Activated T-helper 1 cell treated with anti-CD3 and anti-CD28 coated beads, Interleukin-2, amount 50 U/mL, for 16 hours (primary cell): ENCODE measurements around the gene RSPH1.
"Not testable (repeated sequence)": the region's sequence is repeated elsewhere in the genome, so short reads cannot be mapped to it uniquely, and the experiment has no call there.

Experiments
- DNase-seq, 2 donors: peaks; one replicate each; pipeline ENCODE4 v3.0.0-alpha.2; 2020; ENCODE audit warnings: low read depth in 1 of 2, low spot score in 1 of 2

RSPH1 gene

DNA sequence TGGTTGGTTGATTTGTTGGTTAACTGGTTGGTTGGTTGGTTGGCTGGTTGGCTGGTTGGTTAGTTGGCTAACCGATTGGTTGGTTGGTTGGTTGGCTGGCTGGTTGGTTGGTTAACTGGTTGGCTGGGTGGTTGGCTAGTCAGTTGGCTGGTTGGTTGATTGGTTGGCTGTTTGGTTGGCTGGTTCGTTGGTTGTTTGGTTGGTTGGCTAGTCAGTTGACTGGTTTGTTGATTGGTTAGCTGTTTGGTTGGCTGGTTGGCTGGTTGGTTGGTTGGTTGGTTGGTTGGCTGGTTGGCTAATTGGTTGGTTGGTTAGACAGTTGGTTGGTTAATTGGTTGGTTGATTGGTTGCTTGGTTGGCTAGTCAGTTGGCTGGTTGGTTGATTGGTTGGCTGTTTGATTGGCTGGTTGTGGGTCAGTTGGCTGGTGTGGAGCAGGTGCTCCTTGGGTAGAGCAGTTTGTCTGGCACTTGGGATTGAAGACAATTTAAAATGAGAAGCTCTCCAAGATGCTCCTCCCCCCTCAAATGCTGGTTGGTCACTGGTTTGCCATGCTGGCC is 6.9 kb downstream of the RSPH1 start:
- DNase-seq, result no peak

DNA sequence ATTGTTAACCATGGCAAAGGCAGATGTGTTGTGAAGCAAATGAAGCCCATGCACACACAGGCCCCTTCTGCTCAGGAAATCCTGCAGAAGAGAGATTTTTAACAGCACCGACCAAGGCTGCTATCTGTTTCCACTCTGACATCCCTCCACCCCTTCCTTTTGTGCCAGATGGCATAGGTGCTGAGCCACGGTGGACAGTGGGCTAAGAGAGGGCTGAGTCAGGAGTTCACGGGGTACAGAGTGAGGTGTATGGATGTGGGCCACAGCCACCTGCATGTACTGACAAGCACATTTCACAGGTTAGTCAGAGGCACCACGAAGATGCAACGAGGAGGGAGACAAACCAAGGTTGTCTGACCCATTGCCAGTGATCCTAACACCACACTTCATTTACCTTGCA is 9.5 kb downstream of the RSPH1 start:
- DNase-seq, result no peak

DNA sequence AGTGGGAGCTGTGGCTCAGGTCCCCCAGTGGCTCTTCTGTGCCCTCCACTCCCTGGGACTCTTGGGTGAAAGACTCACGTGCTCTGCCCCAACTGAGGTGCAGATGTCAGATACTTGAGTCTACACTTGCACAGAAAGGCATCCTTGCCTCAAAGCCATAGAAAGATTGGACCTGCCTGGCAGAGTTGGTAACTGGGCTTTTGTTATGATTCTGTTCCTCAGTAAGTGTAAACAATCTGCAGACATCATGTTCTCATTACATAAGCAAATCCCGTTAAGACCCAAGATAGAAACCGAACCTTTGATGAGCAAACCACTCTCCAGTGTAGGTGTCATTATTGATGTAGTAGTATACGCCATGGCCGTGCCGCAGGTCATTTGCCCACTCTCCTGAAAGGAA is 10.0 kb downstream of the RSPH1 start:
- no peak for DNase-seq

DNA sequence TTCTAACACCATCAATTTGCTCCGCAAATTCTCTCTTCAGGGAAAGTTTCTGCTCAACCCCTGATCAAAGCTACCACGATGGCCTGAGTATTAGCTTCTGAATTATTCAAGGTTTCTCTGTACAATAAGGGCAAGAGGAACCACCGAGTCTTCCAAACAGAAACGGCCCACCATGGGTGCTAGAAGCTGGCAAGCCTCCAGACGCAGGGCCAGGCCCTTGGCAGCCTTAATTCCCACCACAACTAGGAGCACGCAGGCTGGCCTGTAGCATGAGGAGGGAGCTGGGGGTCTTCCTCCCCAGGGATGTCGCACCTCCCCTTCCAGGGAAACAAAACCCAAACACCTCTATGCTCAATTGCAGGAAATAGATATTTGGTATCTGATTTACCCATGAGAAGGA is 11.1 kb downstream of the RSPH1 start:
- DNase-seq, result no peak

DNA sequence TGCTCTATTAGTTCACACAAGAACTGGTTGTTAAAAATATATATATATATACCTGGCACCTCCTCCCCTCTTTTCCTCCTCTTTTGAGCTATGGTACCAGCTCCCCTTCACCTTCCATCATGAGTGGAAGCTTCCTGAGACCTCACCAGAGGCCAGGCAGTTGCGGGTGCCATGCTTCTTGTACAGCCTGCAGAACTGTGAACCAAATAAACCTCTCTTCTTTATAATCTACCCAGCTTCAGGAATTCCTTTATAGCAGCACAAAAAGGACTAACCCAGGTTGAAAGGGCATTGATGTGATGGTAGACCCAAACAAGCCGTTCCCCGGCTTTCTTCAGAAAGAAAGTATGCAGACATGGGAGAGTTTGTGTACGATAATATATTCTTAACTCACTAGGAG is 14.9 kb downstream of the RSPH1 start:
- DNase-seq, result no peak

DNA sequence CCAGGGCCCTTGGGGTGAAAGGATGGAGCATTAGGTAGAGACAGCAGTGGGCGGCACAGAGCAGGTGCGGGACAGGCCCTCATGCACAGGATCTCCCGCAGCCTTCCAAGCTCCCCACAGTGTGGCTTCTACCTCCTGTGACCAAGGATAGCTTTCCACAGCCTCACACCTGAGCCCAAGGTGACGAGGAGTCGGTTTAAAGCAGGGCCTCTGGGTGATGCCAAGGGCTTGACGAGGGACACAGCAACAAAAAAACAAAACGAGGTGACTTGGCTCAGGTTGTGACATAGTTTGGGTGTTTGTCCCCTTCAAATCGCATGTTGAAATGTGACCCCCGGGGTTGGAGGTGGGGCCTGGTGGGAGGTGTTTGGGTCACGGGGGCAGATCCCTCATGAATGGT is 15.3 kb downstream of the RSPH1 start:
- no peak for DNase-seq

DNA sequence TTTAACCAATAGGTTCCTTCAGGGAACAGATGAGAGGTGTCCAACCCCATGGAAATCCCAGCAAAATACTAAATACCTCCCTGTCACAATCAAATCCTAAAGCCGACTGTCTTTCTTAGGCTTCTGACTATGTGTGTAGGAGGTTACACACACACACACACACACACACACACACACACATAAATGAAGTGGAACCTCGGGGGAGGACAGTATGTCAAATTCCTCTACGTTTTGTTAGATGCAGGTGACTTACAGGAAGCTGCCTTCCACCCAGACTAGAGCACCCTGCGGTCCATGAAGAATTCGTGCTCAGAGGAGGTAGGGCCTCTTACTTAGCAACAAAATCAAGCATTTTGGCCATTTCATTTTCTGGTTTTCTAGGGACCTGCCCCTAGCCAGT is 16.4 kb downstream of the RSPH1 start:
- no peak for DNase-seq

DNA sequence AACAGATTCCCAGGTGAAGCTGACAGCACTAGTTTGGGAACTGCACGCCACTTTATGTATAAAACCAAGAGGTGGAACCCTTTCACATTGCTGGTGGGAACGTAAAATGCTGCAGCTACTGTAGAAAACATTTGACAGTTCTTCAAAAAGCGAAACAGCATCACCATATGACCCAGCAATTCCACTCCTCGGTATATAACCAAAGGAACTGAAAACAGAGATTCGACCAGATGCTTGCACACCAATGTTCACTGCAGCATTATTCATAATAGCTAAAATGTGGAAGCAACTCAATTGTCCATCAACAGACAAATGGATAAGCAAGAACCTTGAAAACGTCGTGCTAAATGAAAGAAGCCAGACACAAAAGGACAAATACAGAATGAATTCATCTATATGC is 17.5 kb downstream of the RSPH1 start:
- no peak for DNase-seq

DNA sequence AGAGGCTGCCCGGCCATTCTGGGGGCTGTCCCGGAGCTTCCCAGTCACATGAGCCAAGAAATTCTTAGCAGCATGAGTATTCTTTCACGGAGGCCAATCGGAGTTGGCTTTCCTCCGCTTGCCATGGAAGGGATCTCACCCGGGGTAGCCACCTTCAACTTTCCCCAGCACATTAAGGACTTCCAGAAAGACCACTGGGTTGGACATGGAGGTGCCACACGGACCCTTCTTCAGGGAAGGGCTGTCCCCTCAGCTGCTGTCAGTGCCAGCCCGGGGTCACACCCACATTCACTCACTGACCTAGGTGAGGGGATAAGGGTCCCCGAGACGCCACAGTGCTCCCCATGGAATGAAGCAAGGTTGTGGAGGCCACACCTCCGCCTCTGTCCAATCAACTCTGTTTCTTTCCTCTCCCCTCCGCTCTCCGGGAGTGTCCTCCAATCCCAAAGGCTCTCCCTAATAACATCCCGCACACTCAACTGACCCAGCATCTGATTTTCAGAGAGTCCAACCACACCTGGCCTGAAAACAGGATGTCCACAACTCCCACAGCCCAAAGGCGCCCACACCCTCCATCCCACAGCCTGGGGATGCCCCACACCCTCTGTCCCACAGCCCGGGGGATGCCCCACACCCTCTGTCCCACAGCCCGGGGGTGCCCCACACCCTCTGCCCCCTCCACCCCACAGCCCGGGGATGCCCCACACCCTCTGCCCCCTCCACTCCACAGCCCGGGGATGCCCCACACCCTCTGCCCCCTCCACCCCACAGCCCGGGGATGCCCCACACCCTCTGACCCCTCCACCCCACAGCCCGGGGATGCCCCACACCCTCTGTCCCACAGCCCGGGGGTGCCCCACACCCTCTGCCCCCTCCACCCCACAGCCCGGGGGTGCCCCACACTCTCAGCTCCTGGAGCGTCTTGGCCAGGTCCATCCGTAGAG is 19.4 kb downstream of the RSPH1 start:
- DNase-seq, result no peak

DNA sequence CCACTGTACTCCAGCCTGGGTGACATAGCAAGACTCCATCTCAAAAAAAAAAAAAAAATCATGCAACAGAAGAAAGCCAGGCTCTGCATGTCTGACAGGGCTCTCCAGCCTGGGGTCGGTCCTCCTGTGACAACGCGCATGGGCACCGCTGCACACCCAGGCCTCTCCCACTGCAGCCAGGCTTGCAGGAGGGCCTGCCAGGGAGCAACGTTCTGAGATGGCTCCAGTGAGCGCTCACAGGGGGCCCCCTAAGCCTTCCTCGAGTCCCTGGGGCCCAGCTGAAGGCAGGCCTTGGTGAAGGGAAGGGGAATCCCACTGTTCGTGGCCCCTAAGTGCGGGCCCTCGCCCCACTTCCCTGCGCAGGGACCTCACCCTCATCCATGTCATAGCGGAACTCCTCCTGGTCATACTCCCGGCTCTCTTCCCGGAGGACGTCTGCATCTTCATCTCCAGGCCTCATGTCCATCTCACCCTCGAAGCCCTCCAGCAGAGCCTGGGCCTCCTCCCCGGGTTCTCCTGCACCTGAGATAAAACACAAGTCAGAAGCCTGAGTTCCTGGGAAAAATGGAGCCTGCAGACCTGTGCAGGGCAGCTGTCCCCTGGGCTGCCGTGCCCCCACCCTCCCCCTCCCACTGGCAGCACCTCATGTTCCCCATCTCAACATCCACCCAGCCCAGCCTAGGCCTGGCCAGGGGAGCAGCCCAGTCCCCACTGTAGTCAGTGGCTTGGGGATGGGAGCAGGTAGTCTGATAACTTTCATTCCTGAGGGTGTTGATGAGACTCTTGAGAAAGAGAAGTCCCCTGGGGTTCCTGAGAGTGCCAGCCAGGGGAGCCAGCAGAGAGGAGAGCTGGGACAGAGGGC is 20.3 kb downstream of the RSPH1 start:
- DNase-seq, result no peak

DNA sequence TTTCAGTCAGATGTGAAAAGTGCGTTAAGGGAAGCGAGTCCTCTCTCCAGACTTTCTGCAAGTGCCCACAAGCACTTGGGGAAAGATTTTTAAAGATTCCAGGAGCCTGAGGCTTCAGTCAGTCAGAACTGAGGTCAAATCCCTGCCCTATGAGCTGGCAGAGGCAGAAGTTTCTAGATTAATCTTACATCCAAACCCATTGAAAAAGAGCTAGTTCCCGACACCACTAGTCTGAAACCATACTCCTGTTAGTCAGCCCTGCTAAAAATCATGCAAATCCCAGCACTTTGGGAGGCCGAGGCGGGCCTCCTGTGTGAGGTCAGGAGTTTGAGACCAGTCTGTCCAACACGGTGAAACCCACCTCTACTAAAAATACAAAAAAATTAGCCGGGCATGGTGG is 21.0 kb downstream of the RSPH1 start:
- no peak for DNase-seq

DNA sequence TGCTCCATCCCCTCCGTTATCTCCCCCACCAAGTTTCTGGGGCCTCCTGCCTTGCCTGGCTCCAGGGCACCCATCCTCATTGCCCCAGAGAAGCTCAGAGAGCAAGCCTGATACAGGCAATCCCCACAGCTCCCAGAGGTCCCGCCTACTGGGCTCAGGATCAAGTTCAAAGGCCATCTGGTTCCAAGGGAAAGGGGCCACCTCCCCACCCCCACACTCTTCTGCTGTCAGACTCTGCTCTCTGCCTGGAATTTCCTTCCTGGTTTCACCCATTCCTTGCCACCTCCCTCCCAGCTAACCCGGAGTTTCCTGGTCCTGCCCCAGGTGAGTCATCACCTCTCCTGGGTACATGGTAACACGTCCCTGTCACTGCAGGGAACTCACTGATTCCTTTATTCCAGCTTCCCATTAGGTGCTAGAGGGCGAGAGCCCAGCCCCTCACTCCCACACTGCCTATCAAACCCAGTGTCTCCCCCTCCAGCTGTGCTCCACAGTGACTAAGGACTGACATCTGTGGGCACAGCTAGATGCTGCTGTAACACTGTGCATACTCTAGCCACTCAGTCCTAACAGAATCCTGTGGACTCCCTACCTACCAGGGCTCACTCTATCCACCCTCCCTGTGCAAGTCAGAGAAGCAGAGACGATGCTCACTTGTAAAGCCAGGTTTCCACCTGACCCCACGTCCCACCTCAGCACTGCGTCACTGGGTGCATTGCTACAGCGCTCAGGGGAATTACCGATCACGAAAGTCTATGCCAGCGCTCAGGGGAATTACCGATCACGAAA is 21.8 kb downstream of the RSPH1 start:
- DNase-seq, result no peak

DNA sequence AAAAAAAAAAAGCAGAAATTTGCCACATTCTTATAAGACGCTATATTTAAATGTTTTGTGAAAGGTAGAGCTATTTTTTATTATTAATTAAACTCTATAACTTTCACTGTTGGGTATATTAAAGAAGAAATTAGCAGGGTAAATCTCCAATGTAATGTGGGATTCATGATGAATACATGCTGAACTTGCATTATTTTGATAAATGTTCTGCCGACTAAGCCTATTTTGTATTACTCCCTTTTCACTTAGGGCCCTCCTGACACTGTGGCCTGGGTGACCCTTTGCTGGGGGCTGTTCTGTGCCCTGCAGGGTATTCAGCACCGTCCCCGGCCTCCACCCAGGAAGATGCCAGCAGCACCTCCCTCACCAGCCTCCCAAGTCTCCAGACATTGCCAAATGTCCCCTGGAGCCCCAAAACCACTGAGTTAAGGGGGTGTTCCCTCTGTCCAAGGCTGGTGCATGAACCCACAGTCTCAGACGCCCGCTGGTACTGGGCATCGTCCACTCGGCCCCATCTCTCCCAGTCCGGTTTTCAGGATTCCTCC is 22.5 kb downstream of the RSPH1 start:
- DNase-seq, result no peak

DNA sequence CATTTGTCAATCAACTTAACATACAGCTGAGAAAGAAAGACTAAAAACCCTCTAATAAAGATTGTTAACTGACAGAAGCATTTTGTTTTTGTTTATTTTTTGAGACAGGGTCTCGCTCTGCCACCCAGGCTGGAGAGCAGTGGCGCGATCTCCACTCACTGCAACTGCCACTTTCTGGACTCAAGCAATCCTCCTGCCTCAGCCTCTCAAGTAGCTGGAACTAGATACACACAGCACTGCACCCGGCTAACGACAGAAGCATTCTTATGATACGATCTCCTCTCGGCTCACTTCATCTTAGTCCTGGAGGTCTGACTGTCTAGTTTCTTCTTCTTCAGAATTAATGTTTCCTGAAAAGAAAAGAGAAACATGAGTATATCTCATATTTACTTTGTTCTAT is 23.5 kb downstream of the RSPH1 start:
- no peak for DNase-seq

DNA sequence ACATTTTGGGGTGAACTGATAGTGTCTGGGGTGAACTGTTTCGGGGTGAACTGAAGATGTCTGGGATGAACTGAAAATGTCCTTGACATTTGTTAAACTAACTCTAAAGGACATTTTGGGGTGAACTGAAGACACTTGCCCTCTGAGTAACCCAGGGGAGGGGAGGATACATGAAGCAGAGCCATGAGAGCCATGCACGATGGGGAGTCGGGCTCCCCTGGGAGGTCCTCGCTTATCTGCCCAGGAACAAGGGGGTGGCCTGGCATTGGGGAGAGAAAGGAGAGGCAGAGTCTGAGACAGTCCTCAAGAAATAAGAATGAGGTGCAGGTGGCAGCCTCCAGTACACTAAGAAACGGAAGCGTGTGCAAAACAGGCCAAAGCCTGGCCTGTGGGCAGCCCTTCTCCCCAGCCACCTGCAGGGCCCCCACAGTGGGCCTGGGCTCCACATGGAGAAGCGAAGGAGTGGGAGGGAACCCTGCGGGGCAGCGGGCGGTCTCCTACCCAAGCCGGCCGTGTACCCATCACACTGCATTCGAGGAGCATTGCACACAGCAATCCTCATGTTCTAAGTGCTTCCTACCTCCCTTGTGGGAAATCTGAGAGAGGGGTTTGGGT is 24.2 kb downstream of the RSPH1 start:
- no peak for DNase-seq

DNA sequence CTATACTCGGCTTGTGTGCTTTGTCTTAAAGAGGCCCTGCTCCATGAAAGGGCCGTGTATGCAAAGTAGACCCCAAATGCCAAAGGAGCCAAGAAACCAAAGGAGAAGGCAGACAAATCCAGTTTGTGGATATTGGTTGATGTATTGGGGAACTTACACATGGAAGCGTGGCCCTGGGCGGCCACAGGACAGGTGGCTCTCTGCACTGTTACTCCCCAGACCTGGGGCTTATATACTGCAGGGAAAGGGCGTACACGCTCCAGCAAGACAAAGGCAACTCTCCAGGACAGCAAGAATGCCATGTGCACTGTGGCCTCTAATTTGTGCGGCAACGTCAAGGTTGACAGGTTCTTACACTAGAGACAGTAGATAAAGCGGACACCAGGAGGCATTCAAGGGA is 24.8 kb downstream of the RSPH1 start:
- DNase-seq, result no peak

DNA sequence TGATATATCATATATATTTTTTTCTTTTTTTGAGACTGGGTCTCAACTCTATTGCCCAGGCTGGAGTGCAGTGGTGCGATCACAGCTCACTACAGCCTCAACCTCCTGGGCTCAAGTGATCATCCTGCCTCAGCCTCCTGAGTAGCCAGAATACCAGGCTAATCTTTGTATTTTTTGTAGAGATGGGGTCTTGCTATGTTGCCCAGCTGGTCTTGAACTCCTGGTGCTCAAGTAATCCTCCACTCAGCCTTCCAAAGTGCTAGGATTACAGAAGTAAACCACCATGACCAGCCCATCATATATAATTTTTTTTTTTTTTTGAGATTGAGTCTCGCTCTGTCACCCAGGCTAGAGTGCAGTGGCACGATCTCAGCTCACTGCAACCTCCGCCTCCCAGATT is 26.3 kb downstream of the RSPH1 start:
- not testable (repeated sequence) for DNase-seq

DNA sequence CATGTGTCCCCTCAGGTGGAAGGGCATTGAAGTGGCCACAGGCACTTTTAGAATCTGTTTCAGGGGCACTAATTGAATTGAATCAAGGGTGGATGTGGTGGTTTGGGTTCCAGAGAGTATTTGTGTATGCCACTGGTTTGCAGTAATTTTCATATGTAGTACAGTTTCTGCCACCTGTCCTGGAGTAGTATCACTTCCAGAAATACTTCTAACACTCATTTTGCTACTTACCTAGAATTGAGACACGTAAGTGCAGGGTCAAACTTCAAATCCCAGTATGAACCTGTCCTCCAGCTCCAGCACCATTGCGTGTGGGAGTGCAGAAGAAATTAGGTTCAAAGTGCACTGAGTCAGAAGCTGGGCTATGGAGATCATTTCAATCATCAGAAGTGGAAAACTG is 26.8 kb downstream of the RSPH1 start:
- no peak for DNase-seq

DNA sequence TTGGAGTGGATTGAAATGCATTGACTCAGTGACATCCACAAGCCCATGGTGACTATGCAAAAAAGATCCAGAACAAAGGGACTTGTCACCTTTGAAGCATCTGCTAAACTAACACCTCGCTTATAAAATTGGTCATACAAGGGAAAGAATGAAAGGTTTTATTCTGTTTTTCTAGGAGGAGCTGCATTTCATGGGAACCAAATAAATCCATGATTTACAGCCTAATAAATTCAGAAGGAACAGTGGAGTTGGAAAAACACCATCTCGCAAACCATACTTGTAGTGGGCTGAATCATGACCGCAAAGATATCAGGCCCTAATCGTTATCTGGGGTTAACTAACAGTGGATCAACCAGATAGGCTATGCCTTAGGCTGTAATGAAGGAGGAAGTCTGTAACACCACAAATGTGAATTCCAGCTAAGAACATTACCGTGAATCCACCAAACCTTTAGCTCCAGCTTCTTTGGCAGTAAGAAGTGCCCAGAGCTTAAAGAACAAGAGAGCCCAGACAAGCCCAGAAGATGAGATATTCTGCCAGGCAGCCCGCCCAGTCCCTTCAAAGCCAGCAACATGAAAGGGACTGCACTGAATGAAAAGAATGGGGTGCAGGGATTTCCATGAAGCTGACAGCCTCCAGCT is 27.4 kb downstream of the RSPH1 start:
- no peak for DNase-seq
